ENCODE data around the gene ESRRB.

- TF ChIP-seq CTCF (IDR thresholded peaks at IDR 0.05) (no peak), ZFX (IDR thresholded peaks at IDR 0.05; ENCODE audit: borderline replicate concordance) (no peak)
These were observed 39.1 kb upstream of the ESRRB start for GRCh38 chr14:76336876-76337275.
